HL-60 (cell line): Measurements from ENCODE around the gene FGGY.

Experiments used
- CTCF ChIP-seq: IDR thresholded peaks from one replicate; pipeline ENCODE4 v1.5.1; 2011; ENCODE audit warnings: low read length, control low read depth, inconsistent platforms; ENCODE audit not compliant: insufficient read depth
- GABPA ChIP-seq: IDR thresholded peaks from 2 replicates; pipeline ENCODE4 v1.6.1; 2012; ENCODE audit warnings: low read depth
- POLR2AphosphoS5 ChIP-seq: IDR thresholded peaks from 2 replicates; pipeline ENCODE4 v1.6.1; 2012; ENCODE audit warnings: low read depth
- TF ChIP-seq, protein P1 (sequence below): IDR thresholded peaks from 2 replicates; pipeline ENCODE4 v1.6.1; 2012; ENCODE audit warnings: low read depth; ENCODE audit not compliant: insufficient replicate concordance

DNA sequence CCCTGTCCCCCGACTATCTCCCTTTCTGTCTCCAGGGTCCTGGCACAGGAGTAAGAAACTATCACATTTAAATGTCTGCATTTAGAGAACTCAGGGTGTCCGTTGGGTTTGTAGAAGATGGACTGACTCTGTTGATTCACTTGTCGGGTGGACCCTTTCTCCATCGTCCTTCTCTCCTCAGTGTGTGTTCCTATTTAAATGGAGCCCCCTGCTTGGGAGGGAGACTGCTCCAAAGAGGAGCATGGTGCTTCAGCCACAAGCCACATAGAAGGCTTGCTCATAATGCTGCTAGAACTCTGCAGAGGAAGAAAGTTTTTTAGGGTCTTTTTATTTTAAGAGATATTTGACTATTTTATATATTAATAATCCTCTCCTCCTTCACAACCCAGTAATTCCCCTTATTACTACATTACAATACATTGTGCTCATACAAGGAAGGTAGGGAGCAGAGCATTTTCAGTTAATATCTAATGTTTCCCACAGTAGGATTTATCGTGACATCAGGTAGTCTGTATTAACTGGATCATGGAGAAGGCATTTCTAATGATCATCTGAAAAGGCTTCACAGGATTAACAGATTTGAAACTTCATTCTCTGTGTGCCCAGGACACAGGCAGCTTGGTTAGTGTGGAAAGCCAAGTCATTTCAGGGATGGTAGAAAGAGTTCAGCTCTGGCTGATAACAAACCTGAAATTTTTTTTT, 13.8 kb downstream of the FGGY start:
- no peak for TF ChIP-seq CTCF
- TF ChIP-seq POLR2AphosphoS5 = no peak
- TF ChIP-seq, protein P1, sequence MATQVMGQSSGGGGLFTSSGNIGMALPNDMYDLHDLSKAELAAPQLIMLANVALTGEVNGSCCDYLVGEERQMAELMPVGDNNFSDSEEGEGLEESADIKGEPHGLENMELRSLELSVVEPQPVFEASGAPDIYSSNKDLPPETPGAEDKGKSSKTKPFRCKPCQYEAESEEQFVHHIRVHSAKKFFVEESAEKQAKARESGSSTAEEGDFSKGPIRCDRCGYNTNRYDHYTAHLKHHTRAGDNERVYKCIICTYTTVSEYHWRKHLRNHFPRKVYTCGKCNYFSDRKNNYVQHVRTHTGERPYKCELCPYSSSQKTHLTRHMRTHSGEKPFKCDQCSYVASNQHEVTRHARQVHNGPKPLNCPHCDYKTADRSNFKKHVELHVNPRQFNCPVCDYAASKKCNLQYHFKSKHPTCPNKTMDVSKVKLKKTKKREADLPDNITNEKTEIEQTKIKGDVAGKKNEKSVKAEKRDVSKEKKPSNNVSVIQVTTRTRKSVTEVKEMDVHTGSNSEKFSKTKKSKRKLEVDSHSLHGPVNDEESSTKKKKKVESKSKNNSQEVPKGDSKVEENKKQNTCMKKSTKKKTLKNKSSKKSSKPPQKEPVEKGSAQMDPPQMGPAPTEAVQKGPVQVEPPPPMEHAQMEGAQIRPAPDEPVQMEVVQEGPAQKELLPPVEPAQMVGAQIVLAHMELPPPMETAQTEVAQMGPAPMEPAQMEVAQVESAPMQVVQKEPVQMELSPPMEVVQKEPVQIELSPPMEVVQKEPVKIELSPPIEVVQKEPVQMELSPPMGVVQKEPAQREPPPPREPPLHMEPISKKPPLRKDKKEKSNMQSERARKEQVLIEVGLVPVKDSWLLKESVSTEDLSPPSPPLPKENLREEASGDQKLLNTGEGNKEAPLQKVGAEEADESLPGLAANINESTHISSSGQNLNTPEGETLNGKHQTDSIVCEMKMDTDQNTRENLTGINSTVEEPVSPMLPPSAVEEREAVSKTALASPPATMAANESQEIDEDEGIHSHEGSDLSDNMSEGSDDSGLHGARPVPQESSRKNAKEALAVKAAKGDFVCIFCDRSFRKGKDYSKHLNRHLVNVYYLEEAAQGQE = no peak
- no peak for TF ChIP-seq GABPA
